Mucosa of descending colon (tissue), 3 donors: ENCODE results near the gene TRPT1. TPM values are rescaled to one million over a fixed set of nuclear protein-coding genes. Genes with fewer than 3 reads are reported as not detected.
A peak's percentile ranks its signal among the peaks of the same experiment; 100 is the strongest.

Source experiments
- ATAC-seq: fragments of 200-7000 bp; cut with Tn5 transposase; one replicate; pipeline ENCODE4 v1.9.1; 2020; ENCODE audit warnings: mild to moderate bottlenecking, moderate library complexity
- DNase-seq, 3 donors: peaks; one replicate each; pipeline ENCODE4 v3.0.0-alpha.2; 2020
- H3K36me3 ChIP-seq: fragments of 200-600 bp; one replicate; pipeline ENCODE4 v1.8.0; 2021; ENCODE audit warnings: low read depth, mild to moderate bottlenecking
- H3K4me1 ChIP-seq: fragments of 200-600 bp; one replicate; pipeline ENCODE4 v1.8.0; 2021; ENCODE audit warnings: low read depth, mild to moderate bottlenecking
- H3K4me3 ChIP-seq: fragments of 200-600 bp; one replicate; pipeline ENCODE4 v1.8.0; 2021; ENCODE audit warnings: mild to moderate bottlenecking
- H3K9me3 ChIP-seq: fragments of 200-600 bp; one replicate; pipeline ENCODE4 v1.8.0; 2021; ENCODE audit warnings: mild to moderate bottlenecking
- intact Hi-C, 2 donors: fragments of 100-400 bp; cut with DNase I in 1 of 2; cut with micrococcal nuclease in 1 of 2; formaldehyde crosslinking; loops; one replicate each; pipeline versions ENCODE4 v1.11.0 to v1.11.1; 2022; cut with DNase I, micrococcal nuclease
- total RNA-seq, 3 donors: library from RNA; stranded (reverse); fragmentation: NEBNext Ultra II Directional in 2 of 3; extraction: Animal tissue kit (Norgen Biotek cat#: 25700) in 2 of 3; gene quantifications; one replicate each; pipeline versions ENCODE4 v1.2.1 to v1.2.4, GENCODE V29; 2021 to 2023
- TF ChIP-seq, protein P1 (sequence below): fragments of 200-600 bp; IDR thresholded peaks from one replicate; pipeline ENCODE4 v1.8.0; 2022; ENCODE audit warnings: antibody characterized with exemption, mild to moderate bottlenecking
- donor health status: DM: no; HTN: no; CAD: no; lungs with moderate emphysema.
- donor health status: DM: no; HTN: no; CAD: no.
- donor health status: DM: no; HTN: yes; CAD: no.

Gene TRPT1
- total RNA-seq, 3 donors from 2014 or later, result 50.6 to 55.1 (median 53.1) TPM

DNA sequence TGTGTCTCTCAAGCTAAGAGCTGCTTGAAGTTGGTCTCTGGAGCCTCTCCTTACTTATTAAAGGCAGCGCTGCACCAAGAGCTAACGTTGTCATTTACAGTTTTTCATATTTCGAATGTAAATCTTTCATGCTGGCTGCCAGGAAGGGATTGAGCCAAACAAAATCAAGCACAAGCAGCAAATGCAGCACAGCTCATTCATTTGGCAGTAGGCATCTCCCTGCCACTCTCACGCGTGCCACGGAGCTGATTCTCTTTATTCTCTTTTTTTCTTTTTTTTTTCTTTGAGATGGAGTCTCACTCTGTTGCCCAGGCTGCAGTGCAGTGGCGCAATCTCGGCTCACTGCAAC lies 7.0 kb upstream of the TRPT1 start:
- intact Hi-C loops, result no loop called here
- Histone ChIP-seq H3K9me3 (no peaks in the 10 kb centered on the region), H3K4me3 (no peak overlapping the region), H3K36me3 (no peaks in the 10 kb centered on the region), H3K4me1 (peaks cover 38% of the 10 kb centered on the region)
- TF ChIP-seq, protein P1, sequence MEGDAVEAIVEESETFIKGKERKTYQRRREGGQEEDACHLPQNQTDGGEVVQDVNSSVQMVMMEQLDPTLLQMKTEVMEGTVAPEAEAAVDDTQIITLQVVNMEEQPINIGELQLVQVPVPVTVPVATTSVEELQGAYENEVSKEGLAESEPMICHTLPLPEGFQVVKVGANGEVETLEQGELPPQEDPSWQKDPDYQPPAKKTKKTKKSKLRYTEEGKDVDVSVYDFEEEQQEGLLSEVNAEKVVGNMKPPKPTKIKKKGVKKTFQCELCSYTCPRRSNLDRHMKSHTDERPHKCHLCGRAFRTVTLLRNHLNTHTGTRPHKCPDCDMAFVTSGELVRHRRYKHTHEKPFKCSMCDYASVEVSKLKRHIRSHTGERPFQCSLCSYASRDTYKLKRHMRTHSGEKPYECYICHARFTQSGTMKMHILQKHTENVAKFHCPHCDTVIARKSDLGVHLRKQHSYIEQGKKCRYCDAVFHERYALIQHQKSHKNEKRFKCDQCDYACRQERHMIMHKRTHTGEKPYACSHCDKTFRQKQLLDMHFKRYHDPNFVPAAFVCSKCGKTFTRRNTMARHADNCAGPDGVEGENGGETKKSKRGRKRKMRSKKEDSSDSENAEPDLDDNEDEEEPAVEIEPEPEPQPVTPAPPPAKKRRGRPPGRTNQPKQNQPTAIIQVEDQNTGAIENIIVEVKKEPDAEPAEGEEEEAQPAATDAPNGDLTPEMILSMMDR, result no peak
- no peak for DNase-seq
- ATAC-seq, result no peak

- DNase-seq (peak in 1 of 3 donors; percentile 39), ATAC-seq (no peak)
- no peaks in the 10 kb centered on the region for H3K36me3 ChIP-seq
- H3K4me3 ChIP-seq, result no peak overlapping the region
- no peaks in the 10 kb centered on the region for H3K9me3 ChIP-seq
- TF ChIP-seq, protein P1, result no peak
- peaks cover 39% of the 10 kb centered on the region for H3K4me1 ChIP-seq
- intact Hi-C loops, result no loop called here
Measured at GRCh38 chr11:64232182-64232966, 6.4 kb upstream of the TRPT1 start.

DNA sequence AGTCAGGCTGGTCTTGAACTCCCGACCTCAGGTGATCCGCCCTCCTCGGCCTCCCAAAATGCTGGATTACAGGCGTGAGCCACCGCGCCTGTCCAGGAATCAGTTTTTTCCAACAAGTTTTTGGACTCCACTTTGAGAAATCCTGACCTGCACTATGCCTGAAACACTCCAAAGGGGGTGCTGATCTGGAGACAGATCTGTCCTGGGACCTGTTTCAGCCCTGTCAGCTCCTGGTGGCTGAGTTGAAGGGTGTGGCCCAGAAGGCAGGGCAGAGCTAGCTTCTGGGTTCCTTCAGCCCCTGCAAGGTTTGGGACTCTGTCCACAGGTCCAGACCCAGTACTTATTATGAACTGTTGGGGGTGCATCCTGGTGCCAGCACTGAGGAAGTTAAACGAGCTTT lies 5.6 kb upstream of the TRPT1 start:
- Histone ChIP-seq H3K4me3 (no peak overlapping the region), H3K36me3 (no peaks in the 10 kb centered on the region), H3K4me1 (peaks cover 44% of the 10 kb centered on the region), H3K9me3 (no peaks in the 10 kb centered on the region)
- TF ChIP-seq, protein P1, result no peak
- intact Hi-C loops, result no loop called here
- DNase-seq, result peak in 1 of 3 donors; percentile 36
- ATAC-seq, result no peak

DNA sequence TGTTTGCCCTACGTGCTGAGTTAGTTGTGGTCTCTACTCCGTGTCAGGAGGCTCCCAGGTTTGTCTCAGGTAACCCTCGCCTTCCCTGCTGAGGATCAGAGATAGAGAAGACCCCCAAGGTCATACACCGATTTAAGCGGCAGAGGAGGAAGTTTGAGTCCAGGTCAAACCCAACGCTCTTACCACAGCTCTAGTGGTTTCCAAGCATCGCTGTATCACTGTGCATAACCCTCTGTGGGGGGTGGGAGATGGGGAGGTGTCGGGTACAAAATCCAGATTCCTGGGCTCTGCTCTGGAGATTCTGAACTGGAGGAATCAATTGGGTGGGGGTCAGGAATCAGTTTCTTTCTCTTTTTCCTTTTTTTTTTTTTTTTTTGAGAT lies 5.0 kb upstream of the TRPT1 start:
- H3K9me3 ChIP-seq, result no peaks in the 10 kb centered on the region
- no peaks in the 10 kb centered on the region for H3K36me3 ChIP-seq
- peak overlapping the region; percentile 74 for H3K4me3 ChIP-seq
- DNase-seq, result peak in 1 of 3 donors; percentile 38
- intact Hi-C loops, result no loop called here
- peaks cover 45% of the 10 kb centered on the region for H3K4me1 ChIP-seq
- TF ChIP-seq, protein P1, result no peak
- no peak for ATAC-seq

- no peaks in the 10 kb centered on the region for H3K9me3 ChIP-seq
- peak within 1 kb of the TSS; percentile 74 for H3K4me3 ChIP-seq
- no peaks in the 10 kb centered on the region for H3K36me3 ChIP-seq
- intact Hi-C loops, result no loop called here
- H3K4me1 ChIP-seq, result peaks cover 42% of the 10 kb centered on the region
- TF ChIP-seq, protein P1, result no peak
- ATAC-seq, result peak; percentile 67
- peak; percentile 94 to 98 (median 96) for DNase-seq
Measured at GRCh38 chr11:64230171-64230984, 4.4 kb upstream of the TRPT1 start, which contains the start of gene DNAJC4. Gene DNAJC4 (plus strand): TSS chr11:64230548. CDS start chr11:64230855, 307 bp downstream.
